GM23338 (cell line): Measurements from ENCODE around the gene ODF4. TPM values are rescaled to one million over a fixed set of nuclear protein-coding genes. Genes with fewer than 3 reads are reported as not detected.

Source experiments
- ATAC-seq: fragments of 200-7000 bp; cut with Tn5 transposase; 3 replicates; pipeline ENCODE4 v1.9.1; 2020
- DNase-seq: peaks from one replicate; pipeline ENCODE4 v3.0.0-alpha.2; 2015; ENCODE audit warnings: low spot score
- H2AFZ ChIP-seq: fragments of 200-600 bp; sonication (generic); 2 replicates; pipeline ENCODE4 v1.8.0; 2016; ENCODE audit warnings: antibody characterized with exemption, mild to moderate bottlenecking, moderate library complexity
- H3F3A ChIP-seq: fragments of 200-600 bp; sonication (generic); replicated peaks from 2 replicates; pipeline ENCODE4 v1.8.0; 2017; ENCODE audit warnings: antibody characterized with exemption, mixed run types, low read depth
- H3K27ac ChIP-seq: fragments of 200-600 bp; sonication (generic); 2 replicates; pipeline ENCODE4 v1.6.1; 2016; ENCODE audit warnings: low read depth
- H3K27me3 ChIP-seq: fragments of 200-600 bp; sonication (generic); 2 replicates; pipeline ENCODE4 v1.8.0; 2016; ENCODE audit warnings: mild to moderate bottlenecking, mixed run types, moderate library complexity; ENCODE audit not compliant: insufficient read depth
- H3K36me3 ChIP-seq: fragments of 200-600 bp; sonication (generic); 2 replicates; pipeline ENCODE4 v1.8.0; 2016; ENCODE audit warnings: mild to moderate bottlenecking; ENCODE audit not compliant: insufficient read depth
- H3K4me1 ChIP-seq: fragments of 200-600 bp; sonication (generic); 2 replicates; pipeline ENCODE4 v1.8.0; 2016; ENCODE audit warnings: mild to moderate bottlenecking, moderate library complexity; ENCODE audit not compliant: insufficient read depth
- H3K4me2 ChIP-seq: fragments of 200-600 bp; sonication (generic); 2 replicates; pipeline ENCODE4 v1.7.1; 2017; ENCODE audit warnings: mixed run types
- H3K4me3 ChIP-seq: fragments of 200-600 bp; sonication (generic); 2 replicates; pipeline ENCODE4 v1.6.1; 2016; ENCODE audit warnings: mixed run types
- H3K79me2 ChIP-seq: fragments of 200-600 bp; sonication (generic); replicated peaks from 2 replicates; pipeline ENCODE4 v1.8.0; 2017; ENCODE audit warnings: mild to moderate bottlenecking; ENCODE audit not compliant: insufficient read depth
- H3K9me2 ChIP-seq: fragments of 200-600 bp; sonication (generic); 2 replicates; pipeline ENCODE4 v1.8.0; 2017; ENCODE audit not compliant: insufficient read depth
- H4K20me1 ChIP-seq: fragments of 200-600 bp; sonication (generic); replicated peaks from 2 replicates; pipeline ENCODE4 v1.8.0; 2017; ENCODE audit warnings: mild to moderate bottlenecking; ENCODE audit not compliant: insufficient read depth
- H3K27ac Mint-ChIP-seq: 2 replicates; pipeline ENCODE4 v1.8.0; 2020; ENCODE audit warnings: inconsistent platforms, mild to moderate bottlenecking, moderate library complexity, mixed read lengths
- H3K27me3 Mint-ChIP-seq: 3 replicates; pipeline ENCODE4 v1.8.0; 2022; ENCODE audit warnings: low read depth, mild to moderate bottlenecking, moderate library complexity, mixed read lengths, inconsistent platforms; ENCODE audit not compliant: insufficient read depth, poor library complexity
- H3K36me3 Mint-ChIP-seq: 3 replicates; pipeline ENCODE4 v1.8.0; 2021; ENCODE audit warnings: low read depth, mild to moderate bottlenecking, inconsistent platforms, moderate library complexity, mixed read lengths
- H3K4me1 Mint-ChIP-seq: 3 replicates; pipeline ENCODE4 v1.8.0; 2020; ENCODE audit warnings: mild to moderate bottlenecking, inconsistent platforms, mixed read lengths
- H3K4me3 Mint-ChIP-seq: 3 replicates; pipeline ENCODE4 v1.8.0; 2021; ENCODE audit warnings: moderate library complexity, mild to moderate bottlenecking, inconsistent platforms, mixed read lengths
- H3K9me3 Mint-ChIP-seq: 3 replicates; pipeline ENCODE4 v1.8.0; 2020; ENCODE audit warnings: moderate library complexity, mild to moderate bottlenecking, inconsistent platforms, mixed read lengths
- CREB1 ChIP-seq: fragments of 250-450 bp; sonication (Bioruptor Pico); IDR thresholded peaks from 2 replicates; pipeline ENCODE4 v1.5.0; 2020; ENCODE audit warnings: low read depth, mild to moderate bottlenecking, moderate library complexity
- EZH2 ChIP-seq: fragments of 200-600 bp; sonication (generic); IDR thresholded peaks from one replicate; pipeline ENCODE4 v1.8.0; 2017; ENCODE audit warnings: antibody characterized with exemption, mild to moderate bottlenecking, low read depth; ENCODE audit not compliant: unreplicated experiment
- EZH2phosphoT487 ChIP-seq: fragments of 200-600 bp; sonication (generic); IDR thresholded peaks from one replicate; pipeline ENCODE4 v1.8.1; 2018; ENCODE audit warnings: antibody characterized with exemption; ENCODE audit not compliant: unreplicated experiment
- JUNB ChIP-seq: IDR thresholded peaks from one replicate; pipeline ENCODE4 v1.6.1; 2016; ENCODE audit warnings: antibody characterized with exemption; ENCODE audit not compliant: unreplicated experiment
- NANOG ChIP-seq: IDR thresholded peaks from 2 replicates; pipeline ENCODE4 v1.6.1; 2016; ENCODE audit warnings: antibody characterized with exemption, borderline replicate concordance
- POLR2AphosphoS5 ChIP-seq: IDR thresholded peaks from 2 replicates; pipeline ENCODE4 v1.6.1; 2016; ENCODE audit warnings: antibody characterized with exemption, low read depth
- STAT1 ChIP-seq: IDR thresholded peaks from one replicate; pipeline ENCODE4 v1.6.1; 2016; ENCODE audit warnings: antibody characterized with exemption; ENCODE audit not compliant: unreplicated experiment
- ZNF114 ChIP-seq: fragments of 250-450 bp; sonication (Bioruptor Pico); IDR thresholded peaks from 2 replicates; pipeline ENCODE4 v1.5.0; 2020; ENCODE audit warnings: mild to moderate bottlenecking, moderate library complexity
- ZNF331 ChIP-seq: fragments of 250-450 bp; sonication (Bioruptor Pico); IDR thresholded peaks from 2 replicates; pipeline ENCODE4 v1.5.0; 2020; ENCODE audit warnings: low read depth, mild to moderate bottlenecking, moderate library complexity
- polyA plus RNA-seq: library from polyadenylated mRNA; unstranded; fragments of >200 nt; fragmentation: Nextera tagmentation; extraction: Ambion mirVana; gene quantifications from 2 replicates; pipeline ENCODE4 v1.2.1, GENCODE V29; 2016
- total RNA-seq: library from RNA; depleted of rRNA; stranded (reverse); fragments of >200 nt; shearing (Covaris generic); gene quantifications from 2 replicates; pipeline ENCODE4 v1.2.3, GENCODE V29; 2014
- TF ChIP-seq, protein P1 (sequence below): fragments of 250-450 bp; sonication (Bioruptor Pico); IDR thresholded peaks from 2 replicates; pipeline ENCODE4 v1.5.0; 2020; ENCODE audit warnings: mild to moderate bottlenecking, moderate library complexity
- TF ChIP-seq, protein P2 (sequence below): IDR thresholded peaks from one replicate; pipeline ENCODE4 v1.6.1; 2018; ENCODE audit warnings: antibody characterized with exemption; ENCODE audit not compliant: unreplicated experiment
- TF ChIP-seq, protein P3 (sequence below): IDR thresholded peaks from 2 replicates; pipeline ENCODE4 v1.6.1; 2016; ENCODE audit warnings: antibody characterized with exemption
- TF ChIP-seq, protein P4 (sequence below), 2 experiments: fragments of 200-600 bp in 1 of 2; sonication (generic) in 1 of 2; conservative IDR thresholded peaks; 2 replicates each; pipeline versions ENCODE4 v1.5.1 to v1.6.1; 2016 to 2017; ENCODE audit warnings: antibody characterized with exemption in 2 of 2, low read depth in 2 of 2, mild to moderate bottlenecking in 2 of 2, moderate library complexity in 1 of 2

Gene ODF4
- total and polyA plus RNA-seq, 2 experiments from 2014 or later = not detected

DNA sequence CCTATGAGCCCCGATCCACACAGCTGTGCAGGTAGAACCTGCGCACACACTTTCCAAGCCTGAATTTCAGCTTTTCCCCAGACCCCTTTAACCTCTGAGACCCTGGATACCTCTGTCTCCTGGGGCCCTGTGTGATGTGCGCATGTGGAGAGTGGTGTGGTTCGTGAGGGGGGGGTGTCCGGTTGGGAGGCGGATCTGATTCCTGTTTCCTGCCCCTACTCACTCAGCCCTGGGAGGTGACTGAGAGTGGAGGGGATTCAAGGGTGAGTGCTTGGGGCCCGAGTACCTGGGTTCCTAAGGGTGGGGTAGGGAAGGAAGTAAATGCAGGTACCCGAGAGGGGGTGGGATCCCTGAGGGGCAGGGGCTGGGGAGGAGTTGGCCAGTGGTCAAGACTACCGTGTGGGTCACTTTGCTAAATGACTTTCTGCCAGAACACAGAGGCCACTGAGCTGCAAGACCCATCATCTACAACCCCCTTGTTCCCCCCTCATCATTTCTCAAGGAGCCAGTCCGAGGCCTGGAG, 29.0 kb upstream of the ODF4 start:
- H2AFZ ChIP-seq = no peak overlapping the region
- H3K27ac ChIP-seq = no peak overlapping the region
- H3K27me3 ChIP-seq = peaks cover 21% of the 10 kb centered on the region
- no peak for DNase-seq
- peaks cover 1% of the 10 kb centered on the region; the same call in 1 of the 2 replicates for H3F3A ChIP-seq
- TF ChIP-seq ZNF114 (CRISPR knock-in tag) (no peak), EZH2phosphoT487 (no peak), POLR2AphosphoS5 (no peak), NANOG (no peak), EZH2 (no peak), JUNB (no peak), ZNF331 (CRISPR knock-in tag) (no peak), CREB1 (no peak), STAT1 (no peak)
- TF ChIP-seq, protein P1, sequence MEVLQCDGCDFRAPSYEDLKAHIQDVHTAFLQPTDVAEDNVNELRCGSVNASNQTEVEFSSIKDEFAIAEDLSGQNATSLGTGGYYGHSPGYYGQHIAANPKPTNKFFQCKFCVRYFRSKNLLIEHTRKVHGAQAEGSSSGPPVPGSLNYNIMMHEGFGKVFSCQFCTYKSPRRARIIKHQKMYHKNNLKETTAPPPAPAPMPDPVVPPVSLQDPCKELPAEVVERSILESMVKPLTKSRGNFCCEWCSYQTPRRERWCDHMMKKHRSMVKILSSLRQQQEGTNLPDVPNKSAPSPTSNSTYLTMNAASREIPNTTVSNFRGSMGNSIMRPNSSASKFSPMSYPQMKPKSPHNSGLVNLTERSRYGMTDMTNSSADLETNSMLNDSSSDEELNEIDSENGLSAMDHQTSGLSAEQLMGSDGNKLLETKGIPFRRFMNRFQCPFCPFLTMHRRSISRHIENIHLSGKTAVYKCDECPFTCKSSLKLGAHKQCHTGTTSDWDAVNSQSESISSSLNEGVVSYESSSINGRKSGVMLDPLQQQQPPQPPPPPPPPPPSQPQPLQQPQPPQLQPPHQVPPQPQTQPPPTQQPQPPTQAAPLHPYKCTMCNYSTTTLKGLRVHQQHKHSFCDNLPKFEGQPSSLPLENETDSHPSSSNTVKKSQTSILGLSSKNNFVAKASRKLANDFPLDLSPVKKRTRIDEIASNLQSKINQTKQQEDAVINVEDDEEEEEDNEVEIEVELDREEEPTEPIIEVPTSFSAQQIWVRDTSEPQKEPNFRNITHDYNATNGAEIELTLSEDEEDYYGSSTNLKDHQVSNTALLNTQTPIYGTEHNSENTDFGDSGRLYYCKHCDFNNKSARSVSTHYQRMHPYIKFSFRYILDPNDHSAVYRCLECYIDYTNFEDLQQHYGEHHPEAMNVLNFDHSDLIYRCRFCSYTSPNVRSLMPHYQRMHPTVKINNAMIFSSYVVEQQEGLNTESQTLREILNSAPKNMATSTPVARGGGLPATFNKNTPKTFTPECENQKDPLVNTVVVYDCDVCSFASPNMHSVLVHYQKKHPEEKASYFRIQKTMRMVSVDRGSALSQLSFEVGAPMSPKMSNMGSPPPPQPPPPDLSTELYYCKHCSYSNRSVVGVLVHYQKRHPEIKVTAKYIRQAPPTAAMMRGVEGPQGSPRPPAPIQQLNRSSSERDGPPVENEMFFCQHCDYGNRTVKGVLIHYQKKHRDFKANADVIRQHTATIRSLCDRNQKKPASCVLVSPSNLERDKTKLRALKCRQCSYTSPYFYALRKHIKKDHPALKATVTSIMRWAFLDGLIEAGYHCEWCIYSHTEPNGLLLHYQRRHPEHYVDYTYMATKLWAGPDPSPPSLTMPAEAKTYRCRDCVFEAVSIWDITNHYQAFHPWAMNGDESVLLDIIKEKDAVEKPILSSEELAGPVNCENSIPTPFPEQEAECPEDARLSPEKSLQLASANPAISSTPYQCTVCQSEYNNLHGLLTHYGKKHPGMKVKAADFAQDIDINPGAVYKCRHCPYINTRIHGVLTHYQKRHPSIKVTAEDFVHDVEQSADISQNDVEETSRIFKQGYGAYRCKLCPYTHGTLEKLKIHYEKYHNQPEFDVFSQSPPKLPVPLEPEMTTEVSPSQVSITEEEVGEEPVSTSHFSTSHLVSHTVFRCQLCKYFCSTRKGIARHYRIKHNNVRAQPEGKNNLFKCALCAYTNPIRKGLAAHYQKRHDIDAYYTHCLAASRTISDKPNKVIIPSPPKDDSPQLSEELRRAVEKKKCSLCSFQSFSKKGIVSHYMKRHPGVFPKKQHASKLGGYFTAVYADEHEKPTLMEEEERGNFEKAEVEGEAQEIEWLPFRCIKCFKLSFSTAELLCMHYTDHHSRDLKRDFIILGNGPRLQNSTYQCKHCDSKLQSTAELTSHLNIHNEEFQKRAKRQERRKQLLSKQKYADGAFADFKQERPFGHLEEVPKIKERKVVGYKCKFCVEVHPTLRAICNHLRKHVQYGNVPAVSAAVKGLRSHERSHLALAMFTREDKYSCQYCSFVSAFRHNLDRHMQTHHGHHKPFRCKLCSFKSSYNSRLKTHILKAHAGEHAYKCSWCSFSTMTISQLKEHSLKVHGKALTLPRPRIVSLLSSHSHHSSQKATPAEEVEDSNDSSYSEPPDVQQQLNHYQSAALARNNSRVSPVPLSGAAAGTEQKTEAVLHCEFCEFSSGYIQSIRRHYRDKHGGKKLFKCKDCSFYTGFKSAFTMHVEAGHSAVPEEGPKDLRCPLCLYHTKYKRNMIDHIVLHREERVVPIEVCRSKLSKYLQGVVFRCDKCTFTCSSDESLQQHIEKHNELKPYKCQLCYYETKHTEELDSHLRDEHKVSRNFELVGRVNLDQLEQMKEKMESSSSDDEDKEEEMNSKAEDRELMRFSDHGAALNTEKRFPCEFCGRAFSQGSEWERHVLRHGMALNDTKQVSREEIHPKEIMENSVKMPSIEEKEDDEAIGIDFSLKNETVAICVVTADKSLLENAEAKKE (CRISPR knock-in tag) = no peak
- TF ChIP-seq, protein P2, sequence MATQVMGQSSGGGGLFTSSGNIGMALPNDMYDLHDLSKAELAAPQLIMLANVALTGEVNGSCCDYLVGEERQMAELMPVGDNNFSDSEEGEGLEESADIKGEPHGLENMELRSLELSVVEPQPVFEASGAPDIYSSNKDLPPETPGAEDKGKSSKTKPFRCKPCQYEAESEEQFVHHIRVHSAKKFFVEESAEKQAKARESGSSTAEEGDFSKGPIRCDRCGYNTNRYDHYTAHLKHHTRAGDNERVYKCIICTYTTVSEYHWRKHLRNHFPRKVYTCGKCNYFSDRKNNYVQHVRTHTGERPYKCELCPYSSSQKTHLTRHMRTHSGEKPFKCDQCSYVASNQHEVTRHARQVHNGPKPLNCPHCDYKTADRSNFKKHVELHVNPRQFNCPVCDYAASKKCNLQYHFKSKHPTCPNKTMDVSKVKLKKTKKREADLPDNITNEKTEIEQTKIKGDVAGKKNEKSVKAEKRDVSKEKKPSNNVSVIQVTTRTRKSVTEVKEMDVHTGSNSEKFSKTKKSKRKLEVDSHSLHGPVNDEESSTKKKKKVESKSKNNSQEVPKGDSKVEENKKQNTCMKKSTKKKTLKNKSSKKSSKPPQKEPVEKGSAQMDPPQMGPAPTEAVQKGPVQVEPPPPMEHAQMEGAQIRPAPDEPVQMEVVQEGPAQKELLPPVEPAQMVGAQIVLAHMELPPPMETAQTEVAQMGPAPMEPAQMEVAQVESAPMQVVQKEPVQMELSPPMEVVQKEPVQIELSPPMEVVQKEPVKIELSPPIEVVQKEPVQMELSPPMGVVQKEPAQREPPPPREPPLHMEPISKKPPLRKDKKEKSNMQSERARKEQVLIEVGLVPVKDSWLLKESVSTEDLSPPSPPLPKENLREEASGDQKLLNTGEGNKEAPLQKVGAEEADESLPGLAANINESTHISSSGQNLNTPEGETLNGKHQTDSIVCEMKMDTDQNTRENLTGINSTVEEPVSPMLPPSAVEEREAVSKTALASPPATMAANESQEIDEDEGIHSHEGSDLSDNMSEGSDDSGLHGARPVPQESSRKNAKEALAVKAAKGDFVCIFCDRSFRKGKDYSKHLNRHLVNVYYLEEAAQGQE = no peak
- TF ChIP-seq, protein P3, sequence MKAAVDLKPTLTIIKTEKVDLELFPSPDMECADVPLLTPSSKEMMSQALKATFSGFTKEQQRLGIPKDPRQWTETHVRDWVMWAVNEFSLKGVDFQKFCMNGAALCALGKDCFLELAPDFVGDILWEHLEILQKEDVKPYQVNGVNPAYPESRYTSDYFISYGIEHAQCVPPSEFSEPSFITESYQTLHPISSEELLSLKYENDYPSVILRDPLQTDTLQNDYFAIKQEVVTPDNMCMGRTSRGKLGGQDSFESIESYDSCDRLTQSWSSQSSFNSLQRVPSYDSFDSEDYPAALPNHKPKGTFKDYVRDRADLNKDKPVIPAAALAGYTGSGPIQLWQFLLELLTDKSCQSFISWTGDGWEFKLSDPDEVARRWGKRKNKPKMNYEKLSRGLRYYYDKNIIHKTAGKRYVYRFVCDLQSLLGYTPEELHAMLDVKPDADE = no peak
- TF ChIP-seq, protein P4, sequence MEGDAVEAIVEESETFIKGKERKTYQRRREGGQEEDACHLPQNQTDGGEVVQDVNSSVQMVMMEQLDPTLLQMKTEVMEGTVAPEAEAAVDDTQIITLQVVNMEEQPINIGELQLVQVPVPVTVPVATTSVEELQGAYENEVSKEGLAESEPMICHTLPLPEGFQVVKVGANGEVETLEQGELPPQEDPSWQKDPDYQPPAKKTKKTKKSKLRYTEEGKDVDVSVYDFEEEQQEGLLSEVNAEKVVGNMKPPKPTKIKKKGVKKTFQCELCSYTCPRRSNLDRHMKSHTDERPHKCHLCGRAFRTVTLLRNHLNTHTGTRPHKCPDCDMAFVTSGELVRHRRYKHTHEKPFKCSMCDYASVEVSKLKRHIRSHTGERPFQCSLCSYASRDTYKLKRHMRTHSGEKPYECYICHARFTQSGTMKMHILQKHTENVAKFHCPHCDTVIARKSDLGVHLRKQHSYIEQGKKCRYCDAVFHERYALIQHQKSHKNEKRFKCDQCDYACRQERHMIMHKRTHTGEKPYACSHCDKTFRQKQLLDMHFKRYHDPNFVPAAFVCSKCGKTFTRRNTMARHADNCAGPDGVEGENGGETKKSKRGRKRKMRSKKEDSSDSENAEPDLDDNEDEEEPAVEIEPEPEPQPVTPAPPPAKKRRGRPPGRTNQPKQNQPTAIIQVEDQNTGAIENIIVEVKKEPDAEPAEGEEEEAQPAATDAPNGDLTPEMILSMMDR (conservative IDR thresholded peaks at IDR 0.05; ENCODE audit: low read depth in 2 of 2) = no peak
- H4K20me1 ChIP-seq = no peaks in the 10 kb centered on the region
- H3K36me3 ChIP-seq = no peaks in the 10 kb centered on the region
- Mint-ChIP-seq H3K4me1 (peaks cover 14% of the 10 kb centered on the region), H3K9me3 (no peaks in the 10 kb centered on the region), H3K36me3 (no peaks in the 10 kb centered on the region; the same call in 2 of the 3 replicates), H3K4me3 (no peak overlapping the region), H3K27ac (no peak overlapping the region), H3K27me3 (peaks cover 15% of the 10 kb centered on the region)
- ATAC-seq = no peak
- no peaks in the 10 kb centered on the region for H3K79me2 ChIP-seq
- H3K4me1 ChIP-seq = peaks cover 9% of the 10 kb centered on the region
- no peak overlapping the region for H3K4me2 ChIP-seq
- H3K4me3 ChIP-seq = no peak overlapping the region
- H3K9me2 ChIP-seq = no peaks in the 10 kb centered on the region
